Posterior vena cava (tissue), 2 donors: Measurements from ENCODE around the gene STON1. TPM values are rescaled to one million over a fixed set of nuclear protein-coding genes. Genes with fewer than 3 reads are reported as not detected.
A peak's percentile ranks its signal among the peaks of the same experiment; 100 is the strongest.
"Not testable (repeated sequence)": the region's sequence is repeated elsewhere in the genome, so short reads cannot be mapped to it uniquely, and the experiment has no call there.

Experiments used
- DNase-seq: peaks from one replicate; pipeline ENCODE4 v3.0.0-alpha.2; 2020; ENCODE audit warnings: low spot score
- intact Hi-C, 2 donors: fragments of 100-400 bp; cut with DNase I; formaldehyde crosslinking; loops; one replicate each; pipeline versions ENCODE4 v1.14.1 to v1.14.2; 2022 to 2023
- long read RNA-seq, 2 donors: library from polyadenylated mRNA; unstranded; transcript quantifications; one replicate each; pipeline ENCODE4 v2.0.0, GENCODE V29; 2020 to 2021
- total RNA-seq, 2 donors: library from RNA; stranded (reverse); fragmentation: NEBNext Ultra II Directional; extraction: Animal tissue kit (Norgen Biotek cat#: 25700); gene quantifications; one replicate each; pipeline ENCODE4 v1.2.1, GENCODE V29; 2021
- donor health status: DM: yes; HTN: yes; CAD: no.
- donor health status: DM: yes; HTN: yes; CAD: no.

Gene STON1
- total RNA-seq, result 10 to 100 TPM; 44.7 to 47.9 TPM
- long read RNA-seq, donor 1, full-length matches to known transcripts, result 1 of 12 reads
- long read RNA-seq, donor 1, partial matches to known transcripts, result 10 of 12 reads
- long read RNA-seq, donor 1, other reads (novel, unspliced or antisense), result 1 of 12 reads
- long read RNA-seq, donor 2, partial matches to known transcripts, result 3 of 3 reads
- long read RNA-seq, donor 2, other reads (novel, unspliced or antisense), result 0 of 3 reads

GRCh38 chr2:48530033-48530811 lies at the start of gene STON1:
TSS of gene STON1 (plus strand) at chr2:48530154. CDS start at chr2:48580634, 50,480 bp downstream.
- intact Hi-C loops, result no loop called here
- peak; percentile 88 for DNase-seq

GRCh38 chr2:48480526-48480925 lies 49.4 kb upstream of the STON1 start:
- intact Hi-C loops, result no loop called here
- DNase-seq, result no peak

- intact Hi-C loops, result no loop called here
- DNase-seq, result no peak
Observed at GRCh38 chr2:48482313-48482712, 47.6 kb upstream of the STON1 start.

GRCh38 chr2:48482769-48483168 lies 47.2 kb upstream of the STON1 start:
- intact Hi-C loops, result no loop called here
- DNase-seq, result no peak

GRCh38 chr2:48483506-48483905 lies 46.4 kb upstream of the STON1 start:
- intact Hi-C loops, result no loop called here
- no peak for DNase-seq

GRCh38 chr2:48483916-48484315 lies 46.0 kb upstream of the STON1 start:
- DNase-seq, result no peak
- intact Hi-C loops, result no loop called here

- DNase-seq, result no peak
- intact Hi-C loops, result no loop called here
Observed at GRCh38 chr2:48488545-48488944, 41.4 kb upstream of the STON1 start.

GRCh38 chr2:48496849-48497248 lies 33.1 kb upstream of the STON1 start:
- intact Hi-C loops, result no loop called here
- DNase-seq, result no peak

GRCh38 chr2:48504647-48505327 lies 25.2 kb upstream of the STON1 start:
- DNase-seq, result no peak
- intact Hi-C loops, result no loop called here

GRCh38 chr2:48507111-48507510 lies 22.8 kb upstream of the STON1 start:
- no peak for DNase-seq
- intact Hi-C loops, result no loop called here

- no peak for DNase-seq
- intact Hi-C loops, result no loop called here
Observed at GRCh38 chr2:48508461-48509124, 21.4 kb upstream of the STON1 start.

GRCh38 chr2:48510329-48510728 lies 19.6 kb upstream of the STON1 start:
- intact Hi-C loops, result no loop called here

GRCh38 chr2:48511849-48512470 lies 18.0 kb upstream of the STON1 start:
- DNase-seq, result no peak
- intact Hi-C loops, result no loop called here

More at GRCh38 chr2:48510329-48510728, 19.6 kb upstream of the STON1 start:
- DNase-seq, result no peak

- DNase-seq, result no peak
- intact Hi-C loops, result no loop called here
Observed at GRCh38 chr2:48512571-48512970, 17.4 kb upstream of the STON1 start.

GRCh38 chr2:48514348-48515003 lies 15.5 kb upstream of the STON1 start:
- DNase-seq, result no peak
- intact Hi-C loops, result no loop called here

GRCh38 chr2:48515513-48515985 lies 14.4 kb upstream of the STON1 start:
- intact Hi-C loops, result no loop called here
- no peak for DNase-seq

- intact Hi-C loops, result no loop called here
- no peak for DNase-seq
Observed at GRCh38 chr2:48519593-48519992, 10.4 kb upstream of the STON1 start.

- not testable (repeated sequence) for DNase-seq
- intact Hi-C loops, result loop anchor here in 1 of 2 donors (10.0 kb wide), 1 partner anchor 60 kb away; no protein-coding TSS in a partner anchor
Observed at GRCh38 chr2:48524756-48525155, 5.2 kb upstream of the STON1 start.
